ENCODE data around the gene CLEC1A.

DNA sequence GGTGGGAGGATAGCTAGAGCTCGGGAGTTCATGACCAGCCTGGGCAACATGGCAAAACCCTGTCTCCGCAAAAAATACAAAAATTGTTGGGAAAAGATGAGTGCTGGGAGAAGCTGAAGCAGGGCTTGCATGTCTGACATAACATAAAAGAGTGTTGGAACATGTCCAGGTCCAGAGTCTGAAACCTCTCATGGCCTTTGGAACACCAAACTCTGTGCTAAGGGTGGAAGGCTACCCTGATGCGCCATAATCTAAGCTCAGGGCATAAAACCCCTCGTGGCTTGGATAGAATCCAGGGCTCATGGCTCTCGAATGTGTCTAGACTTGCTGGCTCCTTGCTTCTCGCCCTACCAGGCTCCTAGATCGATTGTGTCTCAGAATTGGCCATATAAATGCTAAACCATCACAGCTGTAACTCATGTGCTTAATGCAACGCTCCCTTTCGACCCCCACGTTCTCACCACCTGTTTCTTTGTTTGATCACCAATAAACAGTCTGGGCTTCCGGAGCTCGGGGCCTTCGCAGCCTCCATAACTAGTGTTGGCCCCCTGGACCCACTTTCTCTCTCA, 37.9 kb upstream of the CLEC1A start:
- TF ChIP-seq POLR2A (IDR thresholded peaks at IDR 0.05) (no peak), POLR2AphosphoS5 (IDR thresholded peaks at IDR 0.05) (no peak)
- TF ChIP-seq, protein P1, sequence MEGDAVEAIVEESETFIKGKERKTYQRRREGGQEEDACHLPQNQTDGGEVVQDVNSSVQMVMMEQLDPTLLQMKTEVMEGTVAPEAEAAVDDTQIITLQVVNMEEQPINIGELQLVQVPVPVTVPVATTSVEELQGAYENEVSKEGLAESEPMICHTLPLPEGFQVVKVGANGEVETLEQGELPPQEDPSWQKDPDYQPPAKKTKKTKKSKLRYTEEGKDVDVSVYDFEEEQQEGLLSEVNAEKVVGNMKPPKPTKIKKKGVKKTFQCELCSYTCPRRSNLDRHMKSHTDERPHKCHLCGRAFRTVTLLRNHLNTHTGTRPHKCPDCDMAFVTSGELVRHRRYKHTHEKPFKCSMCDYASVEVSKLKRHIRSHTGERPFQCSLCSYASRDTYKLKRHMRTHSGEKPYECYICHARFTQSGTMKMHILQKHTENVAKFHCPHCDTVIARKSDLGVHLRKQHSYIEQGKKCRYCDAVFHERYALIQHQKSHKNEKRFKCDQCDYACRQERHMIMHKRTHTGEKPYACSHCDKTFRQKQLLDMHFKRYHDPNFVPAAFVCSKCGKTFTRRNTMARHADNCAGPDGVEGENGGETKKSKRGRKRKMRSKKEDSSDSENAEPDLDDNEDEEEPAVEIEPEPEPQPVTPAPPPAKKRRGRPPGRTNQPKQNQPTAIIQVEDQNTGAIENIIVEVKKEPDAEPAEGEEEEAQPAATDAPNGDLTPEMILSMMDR (IDR thresholded peaks at IDR 0.05 in 8 of 11, conservative IDR thresholded peaks at IDR 0.05 in 3 of 11) = no peak

All from spleen (tissue), 7 donors.